GM18858 (cell line): Measurements from ENCODE around the gene CWC25.

Experiments
- ATAC-seq: cut with Tn5 transposase; IDR thresholded peaks from one replicate; pipeline ENCODE4 v1.9.1; 2021; ENCODE audit not compliant: unreplicated experiment

Gene CWC25

GRCh38 chr17:38853292-38854219, 28.4 kb upstream of the CWC25 start, which contains the start of gene RPL23:
Gene RPL23, minus strand, starts transcription at chr17:38853721. Its CDS starts 11 bp downstream, at chr17:38853710.
- ATAC-seq: peak; percentile 64

GRCh38 chr17:38852771-38853291, 27.7 kb upstream of the CWC25 start:
- ATAC-seq: no peak

- ATAC-seq: no peak
These were observed 26.3 kb upstream of the CWC25 start for GRCh38 chr17:38851434-38851833.

- ATAC-seq: no peak
These were observed 25.3 kb upstream of the CWC25 start for GRCh38 chr17:38850374-38850773.

- ATAC-seq: no peak
These were observed 24.0 kb upstream of the CWC25 start for GRCh38 chr17:38848939-38849605.

- ATAC-seq: no peak
These were observed 23.4 kb upstream of the CWC25 start for GRCh38 chr17:38848557-38848891.

GRCh38 chr17:38844261-38844757, 19.2 kb upstream of the CWC25 start:
- no peak for ATAC-seq

GRCh38 chr17:38825762-38826247, 684 bp upstream of the CWC25 start:
- no peak for ATAC-seq

- no peak for ATAC-seq
These were observed 9.4 kb downstream of the CWC25 start for GRCh38 chr17:38815576-38816193.

- ATAC-seq: no peak
These were observed 15.3 kb downstream of the CWC25 start for GRCh38 chr17:38809828-38810227.

- no peak for ATAC-seq
These were observed 24.8 kb downstream of the CWC25 start for GRCh38 chr17:38800237-38800760.

GRCh38 chr17:38799501-38800236, 25.5 kb downstream of the CWC25 start, which contains the start of gene PIP4K2B:
Gene PIP4K2B, minus strand, starts transcription at chr17:38799556. Its CDS starts 132 bp downstream, at chr17:38799424.
- peak; percentile 53 for ATAC-seq

GRCh38 chr17:38798614-38799500, 26.3 kb downstream of the CWC25 start:
- ATAC-seq: no peak

GRCh38 chr17:38797828-38798227, 27.3 kb downstream of the CWC25 start:
- ATAC-seq: no peak

- no peak for ATAC-seq
These were observed 28.0 kb downstream of the CWC25 start for GRCh38 chr17:38797158-38797490.

GRCh38 chr17:38796451-38797157, 28.5 kb downstream of the CWC25 start:
- ATAC-seq: no peak

- no peak for ATAC-seq
These were observed 30.9 kb downstream of the CWC25 start for GRCh38 chr17:38794221-38794620.

GRCh38 chr17:38791162-38791561, 34.0 kb downstream of the CWC25 start:
- ATAC-seq: no peak
